H1 (cell line): ENCODE data around the gene ARL6IP5. TPM values are rescaled to one million over a fixed set of nuclear protein-coding genes. Genes with fewer than 3 reads are reported as not detected.

ENCODE experiments used
- CTCF ChIA-PET: fragments of 300-600 bp; sonication (Branson Sonifier 250); formaldehyde crosslinking; loops from one replicate; lab custom pipeline; 2021; ENCODE audit not compliant: partially characterized antibody; lab: Charles Lee
- POLR2A ChIA-PET: fragments of 300-600 bp; sonication (Branson Sonifier 250); formaldehyde crosslinking; loops from one replicate; lab custom pipeline; 2021; ENCODE audit warnings: inconsistent platforms; ENCODE audit not compliant: partially characterized antibody; lab: Charles Lee
- DNase-seq, 2 experiments: peaks; one replicate each; pipeline versions ENCODE4 v3.0.0 to v3.0.0-alpha.2; 2010 to 2022; ENCODE audit warnings: low spot score in 2 of 2, low read depth in 1 of 2, mixed read lengths in 1 of 2
- FAIRE-seq: peaks from 2 replicates; lab custom pipeline; 2011; peaks lifted over from hg19 to GRCh38; lab: Jason Lieb, UNC
- H2AFZ ChIP-seq: 2 replicates; pipeline ENCODE4 v1.8.1; 2012; ENCODE audit warnings: low read length, inconsistent platforms
- H2AK5ac ChIP-seq: 2 replicates; pipeline ENCODE4 v1.6.1; 2013; ENCODE audit warnings: low read depth, low read length
- H2BK120ac ChIP-seq: replicated peaks from 2 replicates; pipeline ENCODE3; 2013; ENCODE audit warnings: low read depth, low read length, inconsistent platforms
- H2BK12ac ChIP-seq: 2 replicates; pipeline ENCODE4 v1.6.1; 2013; ENCODE audit warnings: low read depth, low read length
- H2BK15ac ChIP-seq: 2 replicates; pipeline ENCODE4 v1.6.1; 2013; ENCODE audit warnings: low read length
- H2BK20ac ChIP-seq: 2 replicates; pipeline ENCODE4 v1.6.1; 2013; ENCODE audit warnings: low read length
- H2BK5ac ChIP-seq: 2 replicates; pipeline ENCODE4 v1.6.1; 2013; ENCODE audit warnings: low read depth, low read length
- H3K14ac ChIP-seq: 2 replicates; pipeline ENCODE4 v1.6.1; 2013; ENCODE audit warnings: inconsistent platforms; ENCODE audit not compliant: insufficient read length
- H3K18ac ChIP-seq: 2 replicates; pipeline ENCODE4 v1.6.1; 2013; ENCODE audit warnings: low read length; ENCODE audit errors: extremely low read depth
- H3K23ac ChIP-seq: 2 replicates; pipeline ENCODE4 v1.6.1; 2013; ENCODE audit warnings: inconsistent platforms; ENCODE audit not compliant: insufficient read length
- H3K23me2 ChIP-seq: 2 replicates; pipeline ENCODE4 v1.6.1; 2013; ENCODE audit warnings: low read depth, low read length
- H3K27ac ChIP-seq: 2 replicates; pipeline ENCODE4 v1.6.1; 2011; ENCODE audit warnings: low read depth, low read length, inconsistent platforms
- H3K27me3 ChIP-seq, 4 experiments: replicated peaks in 1 of 4; 1 replicate in 1 of 4; 2 replicates in 3 of 4; pipeline versions ENCODE4 v1.6.1 to v1.8.1; 2011 to 2013; ENCODE audit warnings: low read length in 3 of 4, mild to moderate bottlenecking in 3 of 4, inconsistent platforms in 2 of 4, mixed read lengths in 2 of 4, moderate library complexity in 1 of 4; ENCODE audit not compliant: control insufficient read depth in 3 of 4, insufficient read depth in 3 of 4; ENCODE audit errors: extremely low read depth in 1 of 4
- H3K36me3 ChIP-seq, 4 experiments: 2 replicates each; pipeline versions ENCODE4 v1.6.1 to v1.8.1; 2011 to 2013; ENCODE audit warnings: mild to moderate bottlenecking in 4 of 4, low read length in 3 of 4, moderate library complexity in 2 of 4, control low read depth in 1 of 4, inconsistent platforms in 1 of 4; ENCODE audit not compliant: insufficient read depth in 4 of 4, control insufficient read depth in 2 of 4
- H3K4ac ChIP-seq: replicated peaks from 2 replicates; pipeline ENCODE3; 2013; ENCODE audit warnings: low read length, low read depth, mixed read lengths, inconsistent platforms; ENCODE audit not compliant: insufficient read length
- H3K4me1 ChIP-seq, 4 experiments: replicated peaks in 1 of 4; 1 replicate in 1 of 4; 2 replicates in 3 of 4; pipeline versions ENCODE4 v1.6.1 to v1.8.1; 2011 to 2013; ENCODE audit warnings: low read length in 3 of 4, inconsistent platforms in 2 of 4, mixed read lengths in 1 of 4; ENCODE audit not compliant: insufficient read depth in 4 of 4, control insufficient read depth in 3 of 4
- H3K4me2 ChIP-seq, 2 experiments: 2 replicates each; pipeline versions ENCODE4 v1.6.1 to v1.8.1; 2011 to 2013; ENCODE audit warnings: low read depth in 2 of 2, low read length in 2 of 2, control low read depth in 1 of 2, inconsistent platforms in 1 of 2, mild to moderate bottlenecking in 1 of 2; ENCODE audit not compliant: insufficient read depth in 1 of 2
- H3K4me3 ChIP-seq, 4 experiments: fragments of 200-600, 300-600 bp in 1 of 4; sonication (generic), shearing (Covaris generic), sonication (Bioruptor Twin) in 1 of 4; 2 replicates each; pipeline versions ENCODE4 v1.5.1 to v1.8.1; 2011 to 2016; ENCODE audit warnings: low read length in 4 of 4, low read depth in 3 of 4, control low read depth in 2 of 4, inconsistent platforms in 2 of 4, mild to moderate bottlenecking in 2 of 4, mixed read lengths in 1 of 4, moderate library complexity in 1 of 4; ENCODE audit not compliant: insufficient read depth in 2 of 4; ENCODE audit errors: extremely low read depth in 1 of 4
- H3K56ac ChIP-seq: replicated peaks from 2 replicates; pipeline ENCODE3; 2013; ENCODE audit warnings: low read depth, mild to moderate bottlenecking, mixed read lengths, low read length, inconsistent platforms; ENCODE audit not compliant: insufficient read length
- H3K79me1 ChIP-seq: 2 replicates; pipeline ENCODE4 v1.6.1; 2013; ENCODE audit warnings: low read depth, low read length, control low read depth
- H3K79me2 ChIP-seq, 2 experiments: 2 replicates each; pipeline versions ENCODE4 v1.6.1 to v1.8.1; 2012 to 2013; ENCODE audit warnings: low read length in 2 of 2, mild to moderate bottlenecking in 2 of 2, inconsistent platforms in 1 of 2; ENCODE audit not compliant: insufficient read depth in 2 of 2, control insufficient read depth in 1 of 2
- H3K9ac ChIP-seq, 4 experiments: replicated peaks in 1 of 4; 1 replicate in 1 of 4; 2 replicates in 3 of 4; pipeline versions ENCODE4 v1.6.1 to v1.8.1; 2011 to 2013; ENCODE audit warnings: low read depth in 3 of 4, low read length in 3 of 4, control low read depth in 2 of 4, mild to moderate bottlenecking in 2 of 4, moderate library complexity in 2 of 4, inconsistent platforms in 1 of 4; ENCODE audit errors: extremely low read depth in 1 of 4
- H3K9me3 ChIP-seq, 2 experiments: 2 replicates each; pipeline versions ENCODE4 v1.6.1 to v1.8.1; 2012 to 2013; ENCODE audit warnings: mild to moderate bottlenecking in 2 of 2, moderate library complexity in 2 of 2, control low read depth in 1 of 2, inconsistent platforms in 1 of 2, low read depth in 1 of 2, low read length in 1 of 2, mixed read lengths in 1 of 2; ENCODE audit not compliant: insufficient read depth in 2 of 2
- H4K20me1 ChIP-seq, 2 experiments: replicated peaks in 1 of 2; 2 replicates each; pipeline versions ENCODE3 to v1.8.1; 2011 to 2013; ENCODE audit warnings: inconsistent platforms in 2 of 2, low read length in 2 of 2, mild to moderate bottlenecking in 1 of 2; ENCODE audit not compliant: insufficient read depth in 2 of 2, control insufficient read depth in 1 of 2
- H4K5ac ChIP-seq: 2 replicates; pipeline ENCODE4 v1.6.1; 2013; ENCODE audit warnings: low read length, low read depth, mixed read lengths, inconsistent platforms; ENCODE audit not compliant: insufficient read length
- H4K8ac ChIP-seq: 2 replicates; pipeline ENCODE4 v1.8.0; 2013; ENCODE audit warnings: mild to moderate bottlenecking, moderate library complexity, low read length, inconsistent platforms; ENCODE audit not compliant: insufficient read depth; ENCODE audit errors: extremely low read depth
- H4K91ac ChIP-seq: replicated peaks from 2 replicates; pipeline ENCODE3; 2013; ENCODE audit warnings: low read length, mixed read lengths, inconsistent platforms; ENCODE audit not compliant: insufficient read length
- ASH2L ChIP-seq: fragments of 200-600, 300-600 bp; sonication (generic); IDR thresholded peaks from one replicate; pipeline ENCODE4 v1.7.1; 2017; ENCODE audit warnings: low read length
- CEBPB ChIP-seq: IDR thresholded peaks from 2 replicates; pipeline ENCODE4 v1.6.1; 2012; ENCODE audit warnings: low read depth, low read length
- JUN ChIP-seq: IDR thresholded peaks from 2 replicates; pipeline ENCODE4 v1.6.1; 2011; ENCODE audit warnings: low read depth, mild to moderate bottlenecking, improper control_type of control experiment, low read length
- JUND ChIP-seq: IDR thresholded peaks from 2 replicates; pipeline ENCODE4 v1.6.1; 2011; ENCODE audit warnings: mild to moderate bottlenecking, improper control_type of control experiment, low read length
- MAFK ChIP-seq: IDR thresholded peaks from 2 replicates; pipeline ENCODE4 v1.6.1; 2012; ENCODE audit warnings: low read depth, mild to moderate bottlenecking, improper control_type of control experiment, low read length
- NRF1 ChIP-seq: IDR thresholded peaks from 2 replicates; pipeline ENCODE4 v1.6.1; 2011; ENCODE audit warnings: mild to moderate bottlenecking, low read depth, low read length, improper control_type of control experiment
- RNF2 ChIP-seq: fragments of 200-900, 300-1000 bp; sonication (generic); IDR thresholded peaks from 2 replicates; pipeline ENCODE4 v1.7.1; 2016; ENCODE audit warnings: borderline replicate concordance, low read depth, mild to moderate bottlenecking, antibody characterized with exemption, low read length; ENCODE audit not compliant: poor library complexity, severe bottlenecking; ENCODE audit errors: missing control alignments
- RXRA ChIP-seq: IDR thresholded peaks from 2 replicates; pipeline ENCODE4 v1.6.1; 2011; ENCODE audit warnings: low read depth, mild to moderate bottlenecking, low read length, moderate library complexity; ENCODE audit not compliant: insufficient read depth
- SAP30 ChIP-seq: fragments of 300-600 bp; sonication (generic); IDR thresholded peaks from 2 replicates; pipeline ENCODE4 v1.7.1; 2012; ENCODE audit warnings: low read length, moderate library complexity, mild to moderate bottlenecking, inconsistent platforms; ENCODE audit not compliant: insufficient read depth, insufficient replicate concordance
- SIRT6 ChIP-seq: IDR thresholded peaks from one replicate; pipeline ENCODE4 v1.7.1; 2012; ENCODE audit warnings: low read length, inconsistent platforms
- SP2 ChIP-seq: IDR thresholded peaks from 2 replicates; pipeline ENCODE4 v1.6.1; 2012; ENCODE audit warnings: mild to moderate bottlenecking, low read length, inconsistent platforms
- TAF1 ChIP-seq: IDR thresholded peaks from 2 replicates; pipeline ENCODE4 v1.6.1; 2011; ENCODE audit warnings: mild to moderate bottlenecking, low read depth, low read length
- TAF7 ChIP-seq: optimal IDR thresholded peaks from 2 replicates; pipeline ENCODE3; 2011; ENCODE audit warnings: low read depth, mild to moderate bottlenecking, inconsistent platforms, low read length, moderate library complexity, borderline replicate concordance
- WGBS, 2 experiments: shearing (Covaris generic) in 1 of 2; methylation state at CpG; one replicate each; pipeline versions ENCODE4 v1.1.6 to v1.1.7; 2013 to 2015; ENCODE audit warnings: low lambda C conversion rate in 2 of 2, mixed read lengths in 2 of 2, inconsistent platforms in 1 of 2, low coverage in 1 of 2, missing lambda C conversion rate in 1 of 2; ENCODE audit not compliant: insufficient replicate concordance in 2 of 2, insufficient coverage in 1 of 2, insufficient read length in 1 of 2; ENCODE audit errors: extremely low coverage in 1 of 2, missing lambda C conversion rate in 1 of 2; 5-methylcytosine and 5-hydroxymethylcytosine counted together
- polyA plus RNA-seq, 7 experiments: library from polyadenylated mRNA; depleted of rRNA in 3 of 7; stranded (reverse) in 5 of 7; unstranded in 2 of 7; fragments of >200 nt in 5 of 7; fragments of 200-250 nt in 2 of 7; gene quantifications; 1 replicate in 5 of 7; 2 replicates in 1 of 7; 4 replicates in 1 of 7; pipeline versions ENCODE4 v1.2.1 to v1.2.3, GENCODE V29; 2011 to 2013; ENCODE audit warnings: missing spikeins in 2 of 7, mixed read lengths in 2 of 7
- total RNA-seq: library from RNA; stranded (reverse); fragmentation: NEBNext Ultra II Directional; extraction: Animal tissue kit (Norgen Biotek cat#: 25700); gene quantifications from 2 replicates; pipeline ENCODE4 v1.2.1, GENCODE V29; 2021

The ARL6IP5 gene
- total and polyA plus RNA-seq, 2 of the 8 experiments (the other 6 are each of a cell fraction or from before 2014, with no cell fraction given) = 24.9 to 30.1 TPM

DNA sequence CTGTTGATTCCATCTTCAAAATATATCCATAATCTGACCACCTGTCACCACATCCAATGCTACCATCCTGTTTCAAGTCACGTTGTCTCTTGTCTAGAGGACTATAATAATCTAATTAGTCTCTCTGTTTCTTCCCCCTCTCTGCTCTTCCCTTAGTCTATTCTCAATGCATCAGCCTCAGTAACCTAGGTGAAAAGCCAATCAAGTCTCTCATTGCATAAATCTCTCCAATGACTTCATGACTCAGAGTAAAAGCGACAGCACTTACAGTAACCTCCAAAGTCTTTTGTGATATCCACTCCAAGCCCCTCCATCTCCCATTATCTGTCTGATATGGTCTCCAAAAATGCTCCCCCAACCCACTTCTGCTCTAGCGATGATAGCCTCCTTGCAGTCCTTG, 11.8 kb upstream of the ARL6IP5 start:
- no peak overlapping the region for H4K5ac ChIP-seq
- no peak overlapping the region for H2AK5ac ChIP-seq
- H3K79me1 ChIP-seq = 0 out of 2 replicates have a peak, but pooled peaks cover 2% of the 10 kb centered on the region
- H3K27me3 ChIP-seq = no peaks in the 10 kb centered on the region
- no peak overlapping the region for H2AFZ ChIP-seq
- H3K14ac ChIP-seq = no peak overlapping the region
- H4K20me1 ChIP-seq = no peaks in the 10 kb centered on the region
- no peak overlapping the region for H3K4me3 ChIP-seq
- no peak overlapping the region for H2BK20ac ChIP-seq
- H2BK120ac ChIP-seq = no peak overlapping the region
- H3K56ac ChIP-seq = no peak overlapping the region
- H3K4me2 ChIP-seq = no peak overlapping the region
- H3K27ac ChIP-seq = no peak overlapping the region
- H3K79me2 ChIP-seq = peaks cover 0 to 11% of the 10 kb centered on the region in 2 experiments; a peak in 2 of 4 replicates
- ChIA-PET CTCF (interaction anchor here (0.6 kb wide), 1 partner anchor 40 kb away, joined by 4 read pairs; no protein-coding TSS in a partner anchor), POLR2A (no interaction called here)
- no peak overlapping the region for H2BK5ac ChIP-seq
- no peak for FAIRE-seq
- H3K36me3 ChIP-seq = peaks cover 0 to 17% (median 4%) of the 10 kb centered on the region in 4 experiments; a peak in 4 of 8 replicates
- H3K23ac ChIP-seq = no peak overlapping the region
- no peak overlapping the region for H4K8ac ChIP-seq
- H3K9ac ChIP-seq = no peak overlapping the region
- no peak overlapping the region for H2BK15ac ChIP-seq
- no peaks in the 10 kb centered on the region for H3K4me1 ChIP-seq
- H3K18ac ChIP-seq = no peak overlapping the region
- no peaks in the 10 kb centered on the region for H3K9me3 ChIP-seq
- H3K23me2 ChIP-seq = no peaks in the 10 kb centered on the region
- H2BK12ac ChIP-seq = no peak overlapping the region
- WGBS, 2 experiments = 86% methylated on average over 3 of the region's 3 CpGs; no CpG with 5 or more reads in 1 of the 2 experiments
- H4K91ac ChIP-seq = no peak overlapping the region
- DNase-seq = no peak
- H3K4ac ChIP-seq = no peak overlapping the region
- TF ChIP-seq ASH2L = no peak
- TF ChIP-seq SP2 = no peak
- TF ChIP-seq RXRA = no peak
- no peak for TF ChIP-seq CEBPB
- no peak for TF ChIP-seq TAF7
- TF ChIP-seq MAFK = no peak
- no peak for TF ChIP-seq JUND
- TF ChIP-seq SIRT6 = no peak
- TF ChIP-seq JUN = no peak
- no peak for TF ChIP-seq RNF2
- TF ChIP-seq TAF1 = no peak
- TF ChIP-seq NRF1 = no peak
- TF ChIP-seq SAP30 = no peak
